HG03457 (cell line): ENCODE data around the gene TUBE1.
"Not testable (repeated sequence)": the region's sequence is repeated elsewhere in the genome, so short reads cannot be mapped to it uniquely, and the experiment has no call there.

ENCODE experiments used
- ATAC-seq: cut with Tn5 transposase; IDR thresholded peaks from one replicate; pipeline ENCODE4 v1.9.1; 2021; ENCODE audit warnings: moderate number of reproducible peaks; ENCODE audit not compliant: unreplicated experiment

The TUBE1 gene

GRCh38 chr6:112065426-112065986, 21.8 kb downstream of the TUBE1 start:
- ATAC-seq, result no peak

- no peak for ATAC-seq
These were observed 24.3 kb downstream of the TUBE1 start for GRCh38 chr6:112062966-112063365.

- no peak for ATAC-seq
These were observed 25.7 kb downstream of the TUBE1 start for GRCh38 chr6:112061605-112062004.

GRCh38 chr6:112058243-112059032, 28.8 kb downstream of the TUBE1 start:
- no peak for ATAC-seq

- ATAC-seq, result no peak
These were observed 32.6 kb downstream of the TUBE1 start for GRCh38 chr6:112054555-112055190.

- no peak for ATAC-seq
These were observed 33.3 kb downstream of the TUBE1 start, which contains the start of gene CCN6 for GRCh38 chr6:112054001-112054400. Gene CCN6 (plus strand): TSS chr6:112054104. CDS start chr6:112054358, 254 bp downstream.

- not testable (repeated sequence) for ATAC-seq
These were observed 36.0 kb downstream of the TUBE1 start for GRCh38 chr6:112051251-112051740.

- ATAC-seq, result no peak
These were observed 36.9 kb downstream of the TUBE1 start for GRCh38 chr6:112050429-112050828.

GRCh38 chr6:112049996-112050395, 37.3 kb downstream of the TUBE1 start:
- no peak for ATAC-seq

- ATAC-seq, result no peak
These were observed 38.1 kb downstream of the TUBE1 start for GRCh38 chr6:112049026-112049799.

- ATAC-seq, result not testable (repeated sequence)
These were observed 39.8 kb downstream of the TUBE1 start for GRCh38 chr6:112047523-112047922.

GRCh38 chr6:112044856-112045255, 42.4 kb downstream of the TUBE1 start:
- ATAC-seq, result no peak

GRCh38 chr6:112044196-112044595, 43.1 kb downstream of the TUBE1 start:
- no peak for ATAC-seq

- ATAC-seq, result peak; percentile 83
These were observed 44.0 kb downstream of the TUBE1 start for GRCh38 chr6:112043032-112044007.

GRCh38 chr6:112041535-112041934, 45.7 kb downstream of the TUBE1 start:
- no peak for ATAC-seq

GRCh38 chr6:112040956-112041355, 46.3 kb downstream of the TUBE1 start:
- no peak for ATAC-seq

- ATAC-seq, result no peak
These were observed 47.9 kb downstream of the TUBE1 start for GRCh38 chr6:112039431-112039770.

- ATAC-seq, result no peak
These were observed 48.4 kb downstream of the TUBE1 start for GRCh38 chr6:112038756-112039430.

- ATAC-seq, result no peak
These were observed 49.0 kb downstream of the TUBE1 start for GRCh38 chr6:112038268-112038667.
